H1 (cell line): ENCODE data around the gene IL24. TPM values are rescaled to one million over a fixed set of nuclear protein-coding genes. Genes with fewer than 3 reads are reported as not detected.

Experiments used
- CTCF ChIA-PET: fragments of 300-600 bp; sonication (Branson Sonifier 250); formaldehyde crosslinking; loops from one replicate; lab custom pipeline; 2021; ENCODE audit not compliant: partially characterized antibody; lab: Charles Lee
- POLR2A ChIA-PET: fragments of 300-600 bp; sonication (Branson Sonifier 250); formaldehyde crosslinking; loops from one replicate; lab custom pipeline; 2021; ENCODE audit warnings: inconsistent platforms; ENCODE audit not compliant: partially characterized antibody; lab: Charles Lee
- DNase-seq, 2 experiments: peaks; one replicate each; pipeline versions ENCODE4 v3.0.0 to v3.0.0-alpha.2; 2010 to 2022; ENCODE audit warnings: low spot score in 2 of 2, low read depth in 1 of 2, mixed read lengths in 1 of 2
- FAIRE-seq: peaks from 2 replicates; lab custom pipeline; 2011; peaks lifted over from hg19 to GRCh38; lab: Jason Lieb, UNC
- H2AFZ ChIP-seq: 2 replicates; pipeline ENCODE4 v1.8.1; 2012; ENCODE audit warnings: low read length, inconsistent platforms
- H2AK5ac ChIP-seq: 2 replicates; pipeline ENCODE4 v1.6.1; 2013; ENCODE audit warnings: low read depth, low read length
- H2BK120ac ChIP-seq: replicated peaks from 2 replicates; pipeline ENCODE3; 2013; ENCODE audit warnings: low read depth, low read length, inconsistent platforms
- H2BK12ac ChIP-seq: 2 replicates; pipeline ENCODE4 v1.6.1; 2013; ENCODE audit warnings: low read depth, low read length
- H2BK15ac ChIP-seq: 2 replicates; pipeline ENCODE4 v1.6.1; 2013; ENCODE audit warnings: low read length
- H2BK20ac ChIP-seq: 2 replicates; pipeline ENCODE4 v1.6.1; 2013; ENCODE audit warnings: low read length
- H2BK5ac ChIP-seq: 2 replicates; pipeline ENCODE4 v1.6.1; 2013; ENCODE audit warnings: low read depth, low read length
- H3K14ac ChIP-seq: 2 replicates; pipeline ENCODE4 v1.6.1; 2013; ENCODE audit warnings: inconsistent platforms; ENCODE audit not compliant: insufficient read length
- H3K18ac ChIP-seq: 2 replicates; pipeline ENCODE4 v1.6.1; 2013; ENCODE audit warnings: low read length; ENCODE audit errors: extremely low read depth
- H3K23ac ChIP-seq: 2 replicates; pipeline ENCODE4 v1.6.1; 2013; ENCODE audit warnings: inconsistent platforms; ENCODE audit not compliant: insufficient read length
- H3K23me2 ChIP-seq: 2 replicates; pipeline ENCODE4 v1.6.1; 2013; ENCODE audit warnings: low read depth, low read length
- H3K27ac ChIP-seq: 2 replicates; pipeline ENCODE4 v1.6.1; 2011; ENCODE audit warnings: low read depth, low read length, inconsistent platforms
- H3K27me3 ChIP-seq, 4 experiments: replicated peaks in 1 of 4; 1 replicate in 1 of 4; 2 replicates in 3 of 4; pipeline versions ENCODE4 v1.6.1 to v1.8.1; 2011 to 2013; ENCODE audit warnings: low read length in 3 of 4, mild to moderate bottlenecking in 3 of 4, inconsistent platforms in 2 of 4, mixed read lengths in 2 of 4, moderate library complexity in 1 of 4; ENCODE audit not compliant: control insufficient read depth in 3 of 4, insufficient read depth in 3 of 4; ENCODE audit errors: extremely low read depth in 1 of 4
- H3K36me3 ChIP-seq, 4 experiments: 2 replicates each; pipeline versions ENCODE4 v1.6.1 to v1.8.1; 2011 to 2013; ENCODE audit warnings: mild to moderate bottlenecking in 4 of 4, low read length in 3 of 4, moderate library complexity in 2 of 4, control low read depth in 1 of 4, inconsistent platforms in 1 of 4; ENCODE audit not compliant: insufficient read depth in 4 of 4, control insufficient read depth in 2 of 4
- H3K4ac ChIP-seq: replicated peaks from 2 replicates; pipeline ENCODE3; 2013; ENCODE audit warnings: low read length, low read depth, mixed read lengths, inconsistent platforms; ENCODE audit not compliant: insufficient read length
- H3K4me1 ChIP-seq, 4 experiments: replicated peaks in 1 of 4; 1 replicate in 1 of 4; 2 replicates in 3 of 4; pipeline versions ENCODE4 v1.6.1 to v1.8.1; 2011 to 2013; ENCODE audit warnings: low read length in 3 of 4, inconsistent platforms in 2 of 4, mixed read lengths in 1 of 4; ENCODE audit not compliant: insufficient read depth in 4 of 4, control insufficient read depth in 3 of 4
- H3K4me2 ChIP-seq, 2 experiments: 2 replicates each; pipeline versions ENCODE4 v1.6.1 to v1.8.1; 2011 to 2013; ENCODE audit warnings: low read depth in 2 of 2, low read length in 2 of 2, control low read depth in 1 of 2, inconsistent platforms in 1 of 2, mild to moderate bottlenecking in 1 of 2; ENCODE audit not compliant: insufficient read depth in 1 of 2
- H3K4me3 ChIP-seq, 4 experiments: fragments of 200-600, 300-600 bp in 1 of 4; sonication (generic), shearing (Covaris generic), sonication (Bioruptor Twin) in 1 of 4; 2 replicates each; pipeline versions ENCODE4 v1.5.1 to v1.8.1; 2011 to 2016; ENCODE audit warnings: low read length in 4 of 4, low read depth in 3 of 4, control low read depth in 2 of 4, inconsistent platforms in 2 of 4, mild to moderate bottlenecking in 2 of 4, mixed read lengths in 1 of 4, moderate library complexity in 1 of 4; ENCODE audit not compliant: insufficient read depth in 2 of 4; ENCODE audit errors: extremely low read depth in 1 of 4
- H3K56ac ChIP-seq: replicated peaks from 2 replicates; pipeline ENCODE3; 2013; ENCODE audit warnings: low read depth, mild to moderate bottlenecking, mixed read lengths, low read length, inconsistent platforms; ENCODE audit not compliant: insufficient read length
- H3K79me1 ChIP-seq: 2 replicates; pipeline ENCODE4 v1.6.1; 2013; ENCODE audit warnings: low read depth, low read length, control low read depth
- H3K79me2 ChIP-seq, 2 experiments: 2 replicates each; pipeline versions ENCODE4 v1.6.1 to v1.8.1; 2012 to 2013; ENCODE audit warnings: low read length in 2 of 2, mild to moderate bottlenecking in 2 of 2, inconsistent platforms in 1 of 2; ENCODE audit not compliant: insufficient read depth in 2 of 2, control insufficient read depth in 1 of 2
- H3K9ac ChIP-seq, 4 experiments: replicated peaks in 1 of 4; 1 replicate in 1 of 4; 2 replicates in 3 of 4; pipeline versions ENCODE4 v1.6.1 to v1.8.1; 2011 to 2013; ENCODE audit warnings: low read depth in 3 of 4, low read length in 3 of 4, control low read depth in 2 of 4, mild to moderate bottlenecking in 2 of 4, moderate library complexity in 2 of 4, inconsistent platforms in 1 of 4; ENCODE audit errors: extremely low read depth in 1 of 4
- H3K9me3 ChIP-seq, 2 experiments: 2 replicates each; pipeline versions ENCODE4 v1.6.1 to v1.8.1; 2012 to 2013; ENCODE audit warnings: mild to moderate bottlenecking in 2 of 2, moderate library complexity in 2 of 2, control low read depth in 1 of 2, inconsistent platforms in 1 of 2, low read depth in 1 of 2, low read length in 1 of 2, mixed read lengths in 1 of 2; ENCODE audit not compliant: insufficient read depth in 2 of 2
- H4K20me1 ChIP-seq, 2 experiments: replicated peaks in 1 of 2; 2 replicates each; pipeline versions ENCODE3 to v1.8.1; 2011 to 2013; ENCODE audit warnings: inconsistent platforms in 2 of 2, low read length in 2 of 2, mild to moderate bottlenecking in 1 of 2; ENCODE audit not compliant: insufficient read depth in 2 of 2, control insufficient read depth in 1 of 2
- H4K5ac ChIP-seq: 2 replicates; pipeline ENCODE4 v1.6.1; 2013; ENCODE audit warnings: low read length, low read depth, mixed read lengths, inconsistent platforms; ENCODE audit not compliant: insufficient read length
- H4K8ac ChIP-seq: 2 replicates; pipeline ENCODE4 v1.8.0; 2013; ENCODE audit warnings: mild to moderate bottlenecking, moderate library complexity, low read length, inconsistent platforms; ENCODE audit not compliant: insufficient read depth; ENCODE audit errors: extremely low read depth
- H4K91ac ChIP-seq: replicated peaks from 2 replicates; pipeline ENCODE3; 2013; ENCODE audit warnings: low read length, mixed read lengths, inconsistent platforms; ENCODE audit not compliant: insufficient read length
- GABPA ChIP-seq: IDR thresholded peaks from 2 replicates; pipeline ENCODE4 v1.6.1; 2011; ENCODE audit warnings: mild to moderate bottlenecking, low read length, moderate library complexity, borderline replicate concordance; ENCODE audit not compliant: insufficient read depth
- HDAC6 ChIP-seq: IDR thresholded peaks from one replicate; pipeline ENCODE4 v1.7.1; 2012; ENCODE audit warnings: low read depth, mild to moderate bottlenecking, inconsistent platforms, low read length, moderate library complexity
- RAD21 ChIP-seq, 2 experiments: IDR thresholded peaks in 1 of 2; conservative IDR thresholded peaks in 1 of 2; 2 replicates each; pipeline ENCODE4 v1.6.1; 2011; ENCODE audit warnings: low read depth in 2 of 2, low read length in 2 of 2, improper control_type of control experiment in 1 of 2, inconsistent platforms in 1 of 2, mild to moderate bottlenecking in 1 of 2, moderate library complexity in 1 of 2
- TBP ChIP-seq: IDR thresholded peaks from 2 replicates; pipeline ENCODE4 v1.6.1; 2011; ENCODE audit warnings: low read depth, low read length, improper control_type of control experiment
- WGBS, 2 experiments: shearing (Covaris generic) in 1 of 2; methylation state at CpG; one replicate each; pipeline versions ENCODE4 v1.1.6 to v1.1.7; 2013 to 2015; ENCODE audit warnings: low lambda C conversion rate in 2 of 2, mixed read lengths in 2 of 2, inconsistent platforms in 1 of 2, low coverage in 1 of 2, missing lambda C conversion rate in 1 of 2; ENCODE audit not compliant: insufficient replicate concordance in 2 of 2, insufficient coverage in 1 of 2, insufficient read length in 1 of 2; ENCODE audit errors: extremely low coverage in 1 of 2, missing lambda C conversion rate in 1 of 2; 5-methylcytosine and 5-hydroxymethylcytosine counted together
- polyA plus RNA-seq, 7 experiments: library from polyadenylated mRNA; depleted of rRNA in 3 of 7; stranded (reverse) in 5 of 7; unstranded in 2 of 7; fragments of >200 nt in 5 of 7; fragments of 200-250 nt in 2 of 7; gene quantifications; 1 replicate in 5 of 7; 2 replicates in 1 of 7; 4 replicates in 1 of 7; pipeline versions ENCODE4 v1.2.1 to v1.2.3, GENCODE V29; 2011 to 2013; ENCODE audit warnings: missing spikeins in 2 of 7, mixed read lengths in 2 of 7
- total RNA-seq: library from RNA; stranded (reverse); fragmentation: NEBNext Ultra II Directional; extraction: Animal tissue kit (Norgen Biotek cat#: 25700); gene quantifications from 2 replicates; pipeline ENCODE4 v1.2.1, GENCODE V29; 2021
- TF ChIP-seq, protein P1 (sequence below), 3 experiments: IDR thresholded peaks; 1 replicate in 2 of 3; 2 replicates in 1 of 3; pipeline versions ENCODE4 v1.5.1 to v1.6.1; 2011; ENCODE audit warnings: low read length in 3 of 3, mild to moderate bottlenecking in 3 of 3, inconsistent platforms in 2 of 3, low read depth in 1 of 3, moderate library complexity in 1 of 3; ENCODE audit not compliant: insufficient read depth in 1 of 3; ENCODE audit errors: control extremely low read depth in 1 of 3

IL24 gene
- total and polyA plus RNA-seq, 2 of the 8 experiments (the other 6 are each of a cell fraction or from before 2014, with no cell fraction given) = not detected

DNA sequence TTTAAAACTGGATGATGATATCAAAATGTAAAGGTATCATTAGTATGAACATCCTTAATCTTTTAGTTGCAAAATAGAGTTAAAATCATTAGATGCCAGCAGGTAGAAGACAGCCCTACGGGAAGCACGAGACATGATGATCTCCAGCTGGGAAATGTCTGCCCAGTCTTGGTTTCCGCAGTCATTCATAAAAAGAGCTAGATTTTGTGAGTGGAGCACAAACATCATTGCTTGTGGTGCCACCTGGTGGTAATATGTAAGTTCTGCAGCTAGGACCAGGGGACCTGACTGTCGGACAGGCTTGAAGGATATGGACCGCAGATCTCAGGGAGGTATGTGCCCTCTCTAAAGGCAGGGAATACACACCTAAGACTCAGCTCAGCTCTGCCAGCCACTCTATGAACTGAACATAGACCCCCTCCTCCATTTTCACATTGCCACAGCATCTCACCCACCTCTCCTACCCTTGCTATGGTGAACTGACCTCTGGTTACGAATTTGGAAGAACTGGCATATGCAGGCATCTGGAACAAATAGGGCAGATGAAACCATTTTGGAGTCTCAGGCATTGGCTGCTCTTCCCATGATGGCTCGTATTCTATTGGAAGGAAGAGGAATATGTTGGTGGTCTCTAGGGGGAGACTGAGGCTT, 15.3 kb downstream of the IL24 start:
- DNase-seq (peak in 1 of 2 experiments; percentile 67), FAIRE-seq (no peak)
- Histone ChIP-seq H2BK12ac (no peak overlapping the region), H3K27ac (no peak overlapping the region), H3K79me2 (no peaks in the 10 kb centered on the region), H3K79me1 (no peaks in the 10 kb centered on the region), H4K20me1 (no peaks in the 10 kb centered on the region), H3K36me3 (no peaks in the 10 kb centered on the region), H3K18ac (no peak overlapping the region), H3K4me2 (no peak overlapping the region), H3K23me2 (peaks cover 8% of the 10 kb centered on the region; the same call in 1 of the 2 replicates), H2BK15ac (no peak overlapping the region), H2AFZ (no peak overlapping the region), H3K4ac (no peak overlapping the region), H2BK5ac (no peak overlapping the region), H3K4me1 (peaks cover 0 to 7% (median under 1%) of the 10 kb centered on the region in 4 experiments; a peak in 2 of 7 replicates), H3K56ac (no peak overlapping the region), H3K9me3 (no peaks in the 10 kb centered on the region), H4K8ac (no peak overlapping the region), H3K14ac (no peak overlapping the region), H3K9ac (no peak overlapping the region), H4K91ac (no peak overlapping the region), H2BK20ac (no peak overlapping the region), H4K5ac (no peak overlapping the region), H2BK120ac (no peak overlapping the region), H3K23ac (no peak overlapping the region), H2AK5ac (no peak overlapping the region), H3K4me3 (no peak overlapping the region), H3K27me3 (peaks cover 8 to 30% (median 27%) of the 10 kb centered on the region in 4 experiments)
- ChIA-PET POLR2A (interaction anchor here (1.2 kb wide), 1 partner anchor 12 kb away, joined by 3 read pairs; no protein-coding TSS in a partner anchor), CTCF (interaction anchor here (0.6 to 12.9 kb wide), 70 partner anchors 9 to 424 kb away, joined by 3 to 180 read pairs (median 6); partner anchors contain the start of genes FCMR, IL20, IL24 and PIGR)
- 43% methylated on average over 7 of the region's 7 CpGs; no CpG with 5 or more reads in 1 of the 2 experiments for WGBS, 2 experiments
- no peak for TF ChIP-seq TBP
- no peak for TF ChIP-seq HDAC6
- no peak for TF ChIP-seq GABPA
- TF ChIP-seq RAD21 (IDR thresholded peaks at IDR 0.05 in 1 of 2, conservative IDR thresholded peaks at IDR 0.05 in 1 of 2; ENCODE audit: low read depth in 2 of 2, low read length in 2 of 2) = peak; percentile 80 to 87
- TF ChIP-seq, protein P1, sequence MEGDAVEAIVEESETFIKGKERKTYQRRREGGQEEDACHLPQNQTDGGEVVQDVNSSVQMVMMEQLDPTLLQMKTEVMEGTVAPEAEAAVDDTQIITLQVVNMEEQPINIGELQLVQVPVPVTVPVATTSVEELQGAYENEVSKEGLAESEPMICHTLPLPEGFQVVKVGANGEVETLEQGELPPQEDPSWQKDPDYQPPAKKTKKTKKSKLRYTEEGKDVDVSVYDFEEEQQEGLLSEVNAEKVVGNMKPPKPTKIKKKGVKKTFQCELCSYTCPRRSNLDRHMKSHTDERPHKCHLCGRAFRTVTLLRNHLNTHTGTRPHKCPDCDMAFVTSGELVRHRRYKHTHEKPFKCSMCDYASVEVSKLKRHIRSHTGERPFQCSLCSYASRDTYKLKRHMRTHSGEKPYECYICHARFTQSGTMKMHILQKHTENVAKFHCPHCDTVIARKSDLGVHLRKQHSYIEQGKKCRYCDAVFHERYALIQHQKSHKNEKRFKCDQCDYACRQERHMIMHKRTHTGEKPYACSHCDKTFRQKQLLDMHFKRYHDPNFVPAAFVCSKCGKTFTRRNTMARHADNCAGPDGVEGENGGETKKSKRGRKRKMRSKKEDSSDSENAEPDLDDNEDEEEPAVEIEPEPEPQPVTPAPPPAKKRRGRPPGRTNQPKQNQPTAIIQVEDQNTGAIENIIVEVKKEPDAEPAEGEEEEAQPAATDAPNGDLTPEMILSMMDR (IDR thresholded peaks at IDR 0.05; ENCODE audit: control extremely low read depth in 1 of 3, insufficient read depth in 1 of 3, low read depth in 1 of 3, low read length in 3 of 3) = peak; percentile 69 to 90 (median 87)
